Activated T-cell treated with anti-CD3 and anti-CD28 coated beads for 1 hour (primary cell): Measurements from ENCODE around the gene VAT1.
"Not testable (repeated sequence)": the region's sequence is repeated elsewhere in the genome, so short reads cannot be mapped to it uniquely, and the experiment has no call there.

Source experiments
- DNase-seq: peaks from one replicate; pipeline ENCODE4 v3.0.0-alpha.2; 2020; ENCODE audit warnings: low read depth

The VAT1 gene

DNA sequence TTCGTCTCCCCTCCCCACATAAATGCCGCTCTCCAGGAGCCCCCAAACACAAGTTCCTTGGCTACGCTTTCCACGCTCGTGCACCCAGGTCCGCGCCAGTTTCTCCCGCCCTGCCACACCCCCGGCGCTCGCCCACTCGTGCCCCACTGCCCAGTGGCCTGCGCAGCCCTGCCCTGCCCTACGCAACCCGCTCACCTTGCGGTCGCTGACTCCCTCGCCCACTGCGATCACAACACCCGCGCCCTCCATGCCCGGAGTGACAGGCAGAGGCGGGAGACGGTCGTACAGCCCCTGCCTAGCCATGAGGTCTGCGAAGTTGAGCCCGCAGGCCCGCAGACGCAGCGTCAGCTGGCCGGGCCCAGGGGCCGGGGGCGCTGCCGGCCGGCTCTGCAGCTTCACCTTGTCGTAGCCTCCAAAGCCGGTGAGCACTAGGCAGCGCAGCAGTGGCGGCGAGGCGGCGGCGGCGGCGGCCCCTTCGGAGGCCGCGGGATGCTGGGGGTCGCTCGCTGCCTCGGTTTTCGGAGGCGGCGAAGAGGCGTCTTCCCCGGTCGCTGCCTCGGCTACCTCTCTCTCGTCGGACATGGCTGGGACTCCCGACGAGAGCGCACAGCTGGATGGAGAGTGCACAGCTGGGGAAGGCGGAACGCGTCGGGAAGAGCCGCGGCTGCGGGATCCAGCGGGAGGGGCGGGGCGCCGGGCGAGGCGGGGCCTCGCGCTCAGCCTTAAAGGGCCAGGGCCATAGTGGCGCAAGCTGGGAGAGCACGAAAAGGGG lies at the start of gene VAT1:
TSS of gene VAT1 (minus strand) at position 645 of the 772 bp plus-strand sequence. CDS start at position 582, 63 bp downstream.
- peak; percentile 61 for DNase-seq

DNA sequence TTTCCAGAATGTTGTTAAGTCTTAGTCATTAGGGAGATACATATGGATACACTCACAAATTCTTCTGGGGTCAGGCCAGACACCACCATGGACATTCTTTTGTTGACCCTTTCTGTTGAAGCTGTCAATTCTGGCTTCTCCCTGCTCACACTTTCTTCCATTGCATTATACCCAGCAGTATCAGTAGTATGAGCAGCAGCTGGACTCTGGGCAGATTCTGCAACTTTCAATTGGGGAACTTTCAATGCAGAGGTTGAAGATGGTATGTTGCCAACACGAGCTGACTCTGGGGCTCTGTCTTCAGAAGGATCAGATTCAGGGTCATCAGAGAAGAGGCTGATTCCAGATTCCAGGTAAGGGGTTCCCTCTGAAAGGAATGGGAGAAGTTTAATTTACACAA lies 48.7 kb upstream of the VAT1 start:
- no peak for DNase-seq

DNA sequence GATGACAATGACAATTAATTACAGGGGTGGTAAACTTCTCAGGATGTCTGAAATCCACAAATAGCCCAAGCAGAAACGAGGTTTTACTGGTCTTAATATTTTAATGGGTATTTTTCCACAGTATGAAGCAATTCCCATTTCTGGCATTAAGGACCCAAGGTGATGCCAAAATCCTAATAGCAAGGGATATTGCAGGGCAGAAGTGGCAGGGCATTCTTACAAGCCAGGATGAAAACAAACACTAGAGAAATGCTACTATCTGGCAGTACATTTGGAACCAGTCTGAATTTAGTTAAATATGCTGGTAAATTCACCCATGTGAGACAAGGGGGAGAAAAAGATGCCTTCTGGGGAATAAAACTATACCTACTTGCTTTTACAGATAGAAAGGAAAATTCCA lies 48.1 kb upstream of the VAT1 start:
- DNase-seq = no peak

DNA sequence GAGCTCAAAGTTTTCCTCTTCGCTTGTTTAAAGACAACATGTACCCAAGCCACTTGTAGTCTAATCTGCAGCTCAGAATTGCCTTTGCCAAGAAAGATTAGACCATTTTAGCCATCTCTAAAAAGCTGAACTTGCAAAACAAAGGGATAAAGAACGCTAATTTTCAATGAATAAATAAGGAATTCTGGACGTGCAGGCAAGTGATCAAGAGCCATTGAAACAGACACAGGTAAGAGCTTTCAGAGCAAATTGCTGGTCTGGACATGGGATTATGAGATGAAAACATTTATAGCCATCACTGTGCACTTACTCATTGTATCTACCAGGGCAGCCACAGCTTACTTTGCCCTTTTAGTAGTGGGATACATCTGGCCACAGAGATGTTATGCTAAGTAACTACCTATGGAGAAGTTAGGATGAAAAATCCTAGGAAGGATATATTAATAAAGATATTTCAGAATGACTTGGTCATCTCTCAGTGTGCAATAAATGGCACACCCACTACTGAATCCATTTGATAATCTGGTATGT lies 47.2 kb upstream of the VAT1 start:
- no peak for DNase-seq

DNA sequence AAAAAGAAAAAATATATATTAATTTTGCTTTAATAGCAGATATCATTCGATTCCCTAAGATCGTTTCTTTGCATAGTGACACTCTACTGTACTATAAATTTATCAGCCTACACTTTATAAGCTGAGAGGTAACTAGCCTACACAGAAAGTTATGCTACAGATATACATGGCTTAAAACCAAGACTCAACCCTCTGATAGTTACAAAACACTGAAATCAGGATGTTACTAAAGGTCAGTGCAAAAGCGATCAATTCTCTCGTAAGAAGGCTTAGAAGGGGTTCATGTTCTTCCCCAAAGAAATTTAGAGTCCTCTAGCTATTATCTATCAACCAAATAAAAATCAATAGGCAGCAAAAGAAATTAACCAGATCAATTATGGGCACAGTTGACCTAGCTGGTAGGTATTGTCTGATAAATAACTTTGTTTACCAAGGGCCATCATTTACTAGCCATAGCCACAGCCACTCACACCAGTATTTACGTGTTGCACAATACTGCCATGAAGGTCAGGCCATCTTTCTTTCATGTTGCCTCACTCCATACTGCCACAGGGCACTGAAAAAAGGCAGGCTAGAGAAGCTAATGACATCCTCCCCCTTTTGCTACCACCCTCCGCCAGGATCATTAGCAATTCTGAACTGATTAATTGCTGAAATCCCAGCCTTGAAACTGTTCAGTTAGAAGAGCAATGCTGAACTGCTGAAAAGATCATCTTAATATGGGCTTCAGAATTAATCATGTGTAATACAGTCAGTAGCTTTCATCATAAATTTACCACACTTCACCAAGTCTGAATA lies 46.6 kb upstream of the VAT1 start:
- no peak for DNase-seq

DNA sequence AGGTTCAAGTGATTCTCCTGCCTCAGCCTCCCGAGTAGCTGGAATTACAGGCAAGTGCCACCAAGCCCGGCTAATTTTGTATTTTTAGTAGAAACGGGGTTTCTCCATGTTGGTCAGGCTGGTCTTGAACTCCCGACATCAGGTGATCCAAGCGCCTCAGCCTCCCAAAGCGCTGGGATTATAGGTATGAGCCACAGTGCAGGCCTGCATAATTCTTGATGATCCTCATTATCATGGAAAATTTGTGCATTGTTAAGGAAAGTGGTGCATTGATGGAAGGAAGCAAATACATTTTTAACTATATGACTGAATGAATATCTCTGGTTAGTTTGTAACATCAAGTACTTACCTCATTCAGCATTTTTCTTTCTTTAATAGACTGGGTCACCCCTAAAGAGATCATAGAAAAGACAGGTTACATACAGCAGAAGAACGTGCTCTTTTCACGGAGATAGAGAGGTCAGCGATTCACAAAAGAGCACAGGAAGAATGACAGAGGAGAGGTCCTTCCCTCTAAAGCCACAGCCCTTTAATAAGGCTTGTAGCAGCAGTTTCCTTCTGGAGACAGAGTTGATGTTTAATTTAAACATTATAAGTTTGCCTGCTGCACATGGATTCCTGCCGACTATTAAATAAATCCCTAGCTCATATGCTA lies 40.9 kb upstream of the VAT1 start:
- no peak for DNase-seq

DNA sequence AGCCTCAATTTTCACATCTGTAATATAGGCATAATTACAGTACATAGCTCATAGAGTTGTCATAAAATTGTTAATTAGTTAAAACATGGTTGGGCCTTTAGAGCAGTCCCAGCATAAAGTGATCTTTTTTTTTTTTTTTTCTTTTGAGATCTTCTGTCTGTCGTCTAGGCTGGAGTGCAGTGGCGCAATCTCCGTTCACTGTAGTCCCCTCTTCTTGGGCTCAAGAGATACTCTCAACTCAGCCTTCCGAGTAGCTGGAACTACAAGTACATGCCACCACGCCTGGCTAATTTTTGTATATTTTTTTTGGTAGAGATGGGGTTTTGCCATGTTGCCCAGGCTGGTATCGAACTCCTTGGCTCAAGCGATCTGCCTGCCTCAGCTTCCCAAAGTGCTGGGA lies 33.9 kb upstream of the VAT1 start:
- DNase-seq = no peak

DNA sequence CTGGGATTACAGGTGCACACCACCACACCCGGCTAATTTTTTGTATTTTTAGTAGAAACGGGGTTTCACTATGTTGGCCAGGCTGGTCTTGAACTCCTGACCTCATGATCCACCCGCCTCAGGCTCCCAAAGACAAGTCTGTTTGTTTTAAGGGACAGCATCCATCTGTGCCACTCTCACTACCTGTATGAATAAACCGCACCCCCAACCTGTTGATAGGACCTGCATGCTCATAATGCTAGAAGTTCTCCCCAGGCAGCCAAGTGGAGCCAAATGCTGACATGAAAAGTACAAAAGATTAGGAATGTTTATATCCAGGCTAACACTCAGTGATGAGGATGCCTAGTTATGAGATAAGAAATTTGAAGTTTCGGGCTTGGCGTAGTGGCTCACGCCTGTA lies 30.8 kb upstream of the VAT1 start:
- DNase-seq = not testable (repeated sequence)

DNA sequence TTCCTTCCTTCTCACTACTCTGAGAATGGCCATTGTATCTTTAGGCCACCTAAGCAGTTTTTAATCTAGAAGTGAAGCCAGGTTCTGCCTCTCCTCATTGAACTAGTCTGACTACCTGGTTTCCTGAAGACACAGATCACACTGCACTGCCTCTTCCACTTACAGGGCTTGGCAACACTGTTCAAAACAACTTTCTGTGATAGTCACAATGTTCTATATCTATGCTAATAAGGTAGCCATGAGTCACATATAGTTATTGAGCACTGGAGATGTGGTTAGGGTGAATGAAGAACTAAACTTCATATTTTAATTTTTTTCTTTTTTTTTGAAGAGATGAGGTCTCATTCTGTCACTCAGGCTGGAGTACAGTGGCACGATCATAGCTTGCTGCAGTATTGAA lies 29.8 kb upstream of the VAT1 start:
- no peak for DNase-seq

DNA sequence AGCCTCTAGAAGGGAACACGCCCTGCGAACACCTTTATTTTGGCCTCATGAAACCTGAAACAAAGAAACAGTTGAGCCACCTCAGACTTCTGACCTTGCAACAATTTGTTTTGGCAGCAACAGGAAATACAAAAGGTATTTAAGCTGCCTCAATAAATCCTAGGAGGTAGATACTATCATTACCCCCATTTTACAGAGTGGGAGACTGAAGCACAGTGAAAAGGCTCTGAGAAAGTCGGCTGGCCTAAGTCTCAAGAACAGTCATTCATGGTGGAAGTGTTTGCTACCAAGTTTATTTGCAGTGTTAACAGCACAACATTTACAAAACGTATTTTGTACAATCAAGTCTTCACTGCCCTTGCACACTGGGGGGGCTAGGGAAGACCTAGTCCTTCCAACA lies 21.8 kb upstream of the VAT1 start:
- DNase-seq = no peak

DNA sequence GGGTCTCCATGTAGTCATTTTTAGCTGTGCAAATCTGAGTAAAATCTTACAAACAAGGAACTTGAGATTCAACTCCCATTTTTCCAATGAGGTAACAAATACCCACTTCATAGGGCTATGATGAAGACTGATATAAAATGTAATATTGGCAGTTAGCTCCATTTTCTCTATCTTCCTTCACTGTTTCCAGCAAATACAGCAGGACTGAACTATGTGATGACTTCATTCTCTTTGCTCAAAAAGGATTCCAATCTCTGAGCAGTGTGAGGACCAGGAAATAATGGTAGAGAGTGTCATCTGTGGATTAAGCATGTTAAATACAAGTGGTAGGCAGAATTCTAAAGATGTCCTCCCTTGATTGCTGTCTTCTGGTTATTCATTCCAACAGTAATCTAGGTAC lies 21.1 kb upstream of the VAT1 start:
- DNase-seq = no peak

DNA sequence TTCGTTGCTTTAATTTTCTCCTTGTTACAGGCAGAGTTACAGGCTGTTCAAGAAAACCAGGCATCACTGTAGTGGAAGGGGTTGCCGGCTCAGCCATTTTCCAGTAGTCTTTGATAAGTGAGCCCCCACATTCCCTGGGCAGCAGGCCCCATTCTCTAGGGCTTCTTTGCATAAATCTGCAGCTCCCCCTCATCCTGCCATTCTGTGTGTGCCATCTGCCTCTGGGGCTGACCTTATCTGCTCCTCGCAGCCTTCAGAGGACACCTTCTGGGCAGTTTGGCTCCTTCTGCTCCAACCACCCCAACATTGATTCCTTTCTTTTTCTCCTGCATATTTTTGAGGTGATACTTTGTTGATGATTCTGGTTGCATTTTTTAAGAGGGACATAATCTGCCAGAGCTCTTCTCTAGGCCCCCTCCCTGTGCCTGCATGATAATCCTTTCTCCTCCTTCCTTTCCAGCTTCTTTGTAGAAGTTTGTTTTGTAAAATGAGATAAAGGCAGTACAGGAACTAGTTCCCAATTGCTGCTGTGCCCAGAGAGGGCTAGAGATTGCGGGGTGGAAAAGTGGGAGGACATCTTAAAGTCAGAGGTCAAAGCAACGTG lies 19.9 kb upstream of the VAT1 start:
- no peak for DNase-seq

DNA sequence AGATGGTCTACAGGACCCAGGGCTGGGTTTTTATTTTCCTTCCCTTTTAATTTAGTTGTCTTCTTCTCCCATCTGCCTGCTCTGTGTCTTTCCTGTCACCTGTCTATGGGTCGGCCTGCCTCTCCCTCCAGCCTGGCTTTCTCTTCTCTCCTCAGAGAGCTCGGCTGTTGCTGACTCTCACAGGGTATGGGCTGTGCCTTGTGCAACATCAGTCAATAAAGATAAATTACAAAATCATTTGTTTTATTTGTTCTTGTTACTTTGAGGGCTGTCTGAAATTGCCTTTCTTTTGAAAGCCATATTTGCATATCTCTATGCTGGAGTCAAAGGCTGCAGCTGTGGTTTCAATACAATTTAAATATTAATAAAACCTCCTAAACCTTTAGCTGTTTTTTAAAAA lies 18.5 kb upstream of the VAT1 start:
- DNase-seq = no peak

DNA sequence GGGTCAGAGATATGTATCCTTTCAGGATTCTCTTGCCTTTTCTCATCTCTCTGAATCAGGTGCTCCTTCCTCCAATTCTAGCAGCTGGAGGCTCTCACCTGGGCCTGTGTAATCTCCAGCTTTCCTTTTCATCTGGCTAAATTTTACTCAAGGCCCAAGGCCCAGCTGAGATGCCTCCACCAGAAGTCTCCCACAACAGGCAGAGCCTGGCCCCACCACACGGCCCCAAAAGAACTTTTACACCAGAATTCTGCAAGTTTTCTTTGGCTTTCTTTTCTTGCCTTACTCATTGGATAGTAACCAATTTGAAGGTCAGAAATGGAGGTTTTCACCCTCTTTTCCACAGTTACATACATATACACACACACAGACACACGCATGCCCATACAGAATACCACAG lies 17.5 kb upstream of the VAT1 start:
- DNase-seq = no peak

DNA sequence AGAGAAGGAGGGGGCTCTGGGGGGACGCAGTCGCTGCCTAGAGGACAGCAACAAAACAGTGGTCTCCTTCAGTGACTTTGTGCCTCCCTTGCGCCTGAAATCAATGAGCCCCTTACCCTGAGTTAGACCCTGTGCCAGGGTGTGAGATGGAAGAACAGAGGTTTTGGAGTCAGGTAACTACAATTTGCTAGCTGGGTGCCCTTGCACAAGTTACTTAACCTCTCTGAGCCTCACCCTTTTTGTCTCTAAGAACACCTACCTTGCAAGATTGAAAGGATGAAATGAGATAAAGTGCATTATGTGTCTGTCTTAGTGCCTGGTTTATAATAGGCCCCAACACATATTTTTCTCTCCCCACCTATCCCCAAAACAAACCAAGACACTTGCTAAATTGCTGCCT lies 12.7 kb upstream of the VAT1 start:
- no peak for DNase-seq

DNA sequence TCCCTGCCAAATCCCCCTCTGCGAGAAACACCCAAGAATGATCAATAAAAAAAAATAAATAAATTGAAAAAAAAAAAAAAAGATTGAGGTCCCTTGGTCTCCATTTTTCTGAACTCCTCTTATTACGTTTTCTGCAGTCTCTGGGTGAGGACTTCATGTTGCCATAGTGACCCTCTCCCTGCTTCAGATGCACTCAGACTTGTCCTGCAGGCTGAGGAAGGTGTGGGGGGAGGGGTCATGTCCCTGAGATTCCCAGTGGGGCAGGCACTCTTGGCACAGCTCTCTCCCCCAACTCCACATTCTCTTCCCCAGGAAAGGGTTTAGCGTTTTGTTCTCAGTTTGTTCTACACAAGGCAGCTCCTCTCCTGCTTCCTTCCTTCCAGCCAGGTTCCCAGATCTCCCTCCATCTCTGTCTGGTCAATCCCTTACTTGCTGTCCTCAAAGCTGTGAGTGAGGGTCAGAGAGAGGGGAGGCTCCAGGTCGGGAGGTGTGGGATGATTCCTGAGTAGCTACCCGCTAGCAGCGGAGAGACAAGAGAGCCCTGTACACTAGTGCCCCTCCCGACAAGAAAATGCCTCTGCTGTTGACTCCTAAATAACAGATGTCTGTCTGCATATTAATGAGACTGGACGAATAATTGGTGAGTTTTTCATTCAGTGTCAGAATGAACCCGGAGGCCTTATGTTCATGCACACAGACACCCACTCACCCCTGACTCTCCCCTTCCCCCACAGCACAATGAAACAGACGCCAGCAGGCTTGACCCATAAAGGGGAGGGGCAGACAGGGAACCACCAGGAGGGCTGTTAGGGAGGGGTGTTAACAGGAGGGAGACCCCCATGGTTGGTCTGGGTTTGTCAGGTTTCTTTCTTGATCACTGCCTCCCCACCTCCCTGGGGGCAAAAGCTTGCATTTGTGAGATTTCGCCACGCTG lies 12.0 kb upstream of the VAT1 start:
- DNase-seq = no peak

DNA sequence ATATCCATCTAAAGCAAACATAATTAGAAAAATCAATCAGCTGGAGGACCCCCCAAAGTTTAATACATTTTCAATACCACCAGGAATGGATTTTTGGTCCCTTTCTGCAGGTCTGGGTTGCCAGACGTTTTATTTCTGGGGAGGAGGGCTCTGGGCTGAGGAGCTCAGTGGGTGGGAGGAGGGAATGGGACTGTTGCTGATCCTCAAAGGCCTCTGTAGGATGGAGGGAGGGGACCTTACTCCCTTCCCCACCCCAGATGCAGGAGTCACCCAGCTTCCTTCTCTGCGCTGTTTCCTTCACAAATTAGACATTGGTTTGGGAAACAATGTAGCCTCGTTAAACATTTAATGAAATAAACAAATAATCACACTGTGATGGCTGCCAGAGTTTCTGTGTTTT lies 9.5 kb upstream of the VAT1 start:
- no peak for DNase-seq

DNA sequence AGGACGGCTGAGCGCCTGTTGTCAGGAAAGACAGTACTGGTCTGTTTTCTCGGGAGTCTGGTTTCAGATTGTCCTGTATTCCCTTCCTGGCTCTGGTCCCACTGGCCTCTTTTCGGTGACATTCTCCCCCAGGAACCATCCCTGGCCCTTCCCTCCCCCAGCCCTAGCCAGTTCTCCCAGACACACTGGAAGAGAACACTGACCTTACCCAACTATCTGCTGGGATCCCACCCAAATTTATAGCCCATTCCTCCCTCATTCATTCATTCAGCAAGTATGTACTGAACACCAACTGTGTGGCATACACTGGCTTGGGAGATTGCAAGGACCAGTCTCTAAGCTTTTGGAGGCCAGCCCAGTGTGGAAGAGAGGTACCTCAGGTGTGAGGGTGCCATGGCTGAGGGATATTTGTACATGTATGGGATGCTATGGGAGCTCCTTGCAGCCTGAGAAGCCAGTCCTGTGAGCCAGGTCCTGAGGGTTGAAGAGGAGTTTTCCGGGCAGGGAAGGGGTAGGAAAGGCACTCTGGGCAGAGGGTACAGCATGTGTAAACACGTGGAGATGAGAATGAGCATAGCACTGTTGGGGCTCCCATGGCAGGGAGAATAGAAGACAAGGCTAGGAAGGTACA lies 8.1 kb upstream of the VAT1 start:
- no peak for DNase-seq

DNA sequence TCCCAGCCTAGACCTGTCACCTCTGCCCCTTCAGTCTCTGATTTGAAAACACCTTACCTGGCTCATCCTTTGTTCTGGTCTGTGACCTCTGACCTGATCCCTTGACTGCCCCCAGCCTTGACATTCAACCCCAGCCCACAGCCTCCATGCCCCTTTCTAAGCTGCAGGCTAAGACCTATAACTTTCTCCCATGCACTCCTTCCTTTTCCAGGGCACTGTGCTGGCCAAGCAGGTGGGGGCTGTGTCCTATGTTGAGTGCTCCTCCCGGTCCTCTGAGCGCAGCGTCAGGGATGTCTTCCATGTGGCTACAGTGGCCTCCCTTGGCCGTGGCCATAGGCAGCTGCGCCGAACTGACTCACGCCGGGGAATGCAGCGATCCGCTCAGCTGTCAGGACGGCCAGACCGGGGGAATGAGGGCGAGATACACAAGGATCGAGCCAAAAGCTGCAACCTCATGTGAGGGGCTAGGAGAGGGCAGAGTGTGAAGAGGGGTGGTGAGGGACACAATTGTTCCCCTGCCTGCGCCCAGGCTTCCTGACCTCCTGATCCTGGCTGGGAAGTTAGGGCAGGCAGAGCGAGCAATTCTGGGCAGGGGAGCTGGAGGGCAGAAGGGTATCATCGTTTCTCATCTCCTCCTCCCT lies 6.2 kb upstream of the VAT1 start:
- no peak for DNase-seq
